Panc1 (cell line): ENCODE data around the gene GRIN3B. TPM values are rescaled to one million over a fixed set of nuclear protein-coding genes. Genes with fewer than 3 reads are reported as not detected.

ENCODE experiments used
- ATAC-seq: fragments of 200-7000 bp; cut with Tn5 transposase; 2 replicates; pipeline ENCODE4 v1.9.1; 2020; ENCODE audit warnings: mild to moderate bottlenecking, moderate library complexity
- BruUV-seq: library from RNA; stranded (reverse); fragments of 400-500 nt; replicated peaks from 2 replicates; lab custom pipeline; 2021; lab: Mats Ljungman, UMichigan
- CTCF ChIA-PET: fragments of 300-600 bp; sonication (Branson Sonifier 250); formaldehyde crosslinking; loops from one replicate; lab custom pipeline; 2022; ENCODE audit warnings: antibody characterized with exemption; lab: Charles Lee
- POLR2A ChIA-PET: fragments of 300-600 bp; sonication (Branson Sonifier 250); formaldehyde crosslinking; loops from one replicate; lab custom pipeline; 2022; ENCODE audit warnings: antibody characterized with exemption; lab: Charles Lee
- DNase-seq: peaks from one replicate; pipeline ENCODE4 v3.0.0-alpha.2; 2010; ENCODE audit warnings: low read depth, low spot score
- H3K27ac ChIP-seq: 2 replicates; pipeline ENCODE4 v1.5.1; 2011; ENCODE audit warnings: mild to moderate bottlenecking, low read length, inconsistent platforms
- H3K27me3 ChIP-seq: fragments of 200-500 bp; sonication (Bioruptor generic); 2 replicates; pipeline ENCODE4 v1.6.0; 2014; ENCODE audit warnings: low read length, inconsistent platforms; ENCODE audit not compliant: control insufficient read depth, insufficient read depth
- H3K36me3 ChIP-seq: fragments of 200-500 bp; sonication (Bioruptor generic); 2 replicates; pipeline ENCODE4 v1.5.1; 2014; ENCODE audit warnings: inconsistent platforms, mild to moderate bottlenecking, low read length, moderate library complexity; ENCODE audit not compliant: control insufficient read depth, insufficient read depth
- H3K4me1 ChIP-seq: 2 replicates; pipeline ENCODE4 v1.5.1; 2011; ENCODE audit warnings: inconsistent platforms, mild to moderate bottlenecking, low read length, moderate library complexity; ENCODE audit not compliant: control insufficient read depth, insufficient read depth
- H3K4me3 ChIP-seq, 2 experiments: 2 replicates each; pipeline ENCODE4 v1.5.1; 2011 to 2012; ENCODE audit warnings: low read depth in 2 of 2, low read length in 2 of 2, mild to moderate bottlenecking in 2 of 2, inconsistent platforms in 1 of 2, moderate library complexity in 1 of 2
- H3K9me3 ChIP-seq: fragments of 200-500 bp; sonication (Bioruptor generic); 2 replicates; pipeline ENCODE4 v1.5.1; 2014; ENCODE audit warnings: low read depth, mild to moderate bottlenecking, inconsistent platforms, low read length, moderate library complexity; ENCODE audit not compliant: control insufficient read depth, insufficient read depth
- POLR2AphosphoS5 ChIP-seq: IDR thresholded peaks from 2 replicates; pipeline ENCODE4 v1.6.1; 2012; ENCODE audit warnings: mild to moderate bottlenecking, low read depth, low read length, moderate library complexity
- SIN3A ChIP-seq: IDR thresholded peaks from 2 replicates; pipeline ENCODE4 v1.6.1; 2012; ENCODE audit warnings: low read depth, mild to moderate bottlenecking, low read length, moderate library complexity, borderline replicate concordance; ENCODE audit not compliant: insufficient read depth
- TCF7L2 ChIP-seq: IDR thresholded peaks from 2 replicates; pipeline ENCODE4 v1.6.1; 2011; ENCODE audit warnings: mild to moderate bottlenecking, low read depth, low read length, inconsistent platforms
- in situ Hi-C: cut with HindIII; loops from 2 replicates; pipeline ENCODE4 v1.10.0; 2016; ENCODE audit warnings: low sequenced_read_pairs, low pct_unique_long_range_greater_than_20kb
- intact Hi-C: fragments of 100-400 bp; cut with micrococcal nuclease; formaldehyde crosslinking; loops from one replicate; pipeline ENCODE4 v1.10.0; 2022; ENCODE audit not compliant: unreplicated experiment
- total RNA-seq: library from RNA; stranded (reverse); gene quantifications from one replicate; pipeline ENCODE4 v1.2.1, GENCODE V29; 2021; ENCODE audit not compliant: unreplicated experiment
- TF ChIP-seq, protein P1 (sequence below): fragments of 450-650 bp; IDR thresholded peaks from 2 replicates; pipeline ENCODE4 v1.5.1; 2017; ENCODE audit warnings: mild to moderate bottlenecking
- TF ChIP-seq, protein P2 (sequence below), 2 experiments: IDR thresholded peaks; 2 replicates each; pipeline ENCODE4 v1.6.1; 2011 to 2012; ENCODE audit warnings: low read depth in 2 of 2, control low read depth in 1 of 2, low read length in 1 of 2, mild to moderate bottlenecking in 1 of 2, moderate library complexity in 1 of 2; ENCODE audit not compliant: insufficient read depth in 1 of 2

Gene GRIN3B
- total RNA-seq, 1 experiment from 2014 or later: 4.6 TPM

DNA sequence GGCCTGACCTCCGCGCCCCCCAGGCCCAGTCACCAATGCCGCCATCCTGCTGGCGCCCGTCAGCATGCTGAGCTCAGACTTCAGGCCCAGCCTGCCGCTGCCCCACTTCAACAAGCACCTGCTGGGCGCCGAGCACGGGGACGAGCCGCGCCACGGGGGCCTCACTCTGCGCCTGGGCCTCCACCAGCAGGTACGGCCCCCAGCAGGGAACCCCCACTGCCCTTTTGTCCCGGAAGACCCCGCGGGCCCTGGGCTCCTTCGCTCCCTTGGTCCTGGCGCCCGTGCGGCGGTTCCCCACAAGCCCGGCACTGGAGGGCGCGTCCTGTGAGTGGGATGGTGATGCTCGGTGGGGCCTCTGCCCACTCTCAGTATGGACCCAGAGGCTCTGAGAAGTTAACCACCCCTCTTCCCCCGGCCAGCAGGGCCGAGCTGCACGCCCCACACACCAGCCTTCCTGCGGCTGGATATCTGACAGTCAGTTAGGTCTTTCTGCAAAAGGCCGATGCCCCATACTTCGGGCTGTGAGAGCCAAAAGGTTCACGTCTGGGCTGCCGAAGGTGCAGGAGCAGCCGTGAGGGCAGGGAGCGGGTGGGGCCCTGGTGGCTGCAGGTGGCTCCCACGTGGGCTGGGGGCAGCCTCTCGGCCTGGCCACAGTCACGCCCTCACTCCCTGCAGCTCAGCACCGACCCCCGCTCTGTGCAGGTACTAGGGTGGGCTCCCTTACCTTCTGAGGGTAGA is 8.1 kb upstream of the GRIN3B start:
- no peaks in the 10 kb centered on the region for H3K9me3 ChIP-seq
- no peaks in the 10 kb centered on the region for H3K27me3 ChIP-seq
- intact Hi-C loops: no loop called here
- CTCF ChIA-PET: no interaction called here
- no TSS peak for BruUV-seq
- in situ Hi-C loops: no loop called here
- H3K4me3 ChIP-seq: no peak overlapping the region
- peaks cover 8% of the 10 kb centered on the region for H3K4me1 ChIP-seq
- DNase-seq (no peak), ATAC-seq (no peak)
- no peaks in the 10 kb centered on the region for H3K36me3 ChIP-seq
- no peak for TF ChIP-seq SIN3A
- TF ChIP-seq, protein P1, sequence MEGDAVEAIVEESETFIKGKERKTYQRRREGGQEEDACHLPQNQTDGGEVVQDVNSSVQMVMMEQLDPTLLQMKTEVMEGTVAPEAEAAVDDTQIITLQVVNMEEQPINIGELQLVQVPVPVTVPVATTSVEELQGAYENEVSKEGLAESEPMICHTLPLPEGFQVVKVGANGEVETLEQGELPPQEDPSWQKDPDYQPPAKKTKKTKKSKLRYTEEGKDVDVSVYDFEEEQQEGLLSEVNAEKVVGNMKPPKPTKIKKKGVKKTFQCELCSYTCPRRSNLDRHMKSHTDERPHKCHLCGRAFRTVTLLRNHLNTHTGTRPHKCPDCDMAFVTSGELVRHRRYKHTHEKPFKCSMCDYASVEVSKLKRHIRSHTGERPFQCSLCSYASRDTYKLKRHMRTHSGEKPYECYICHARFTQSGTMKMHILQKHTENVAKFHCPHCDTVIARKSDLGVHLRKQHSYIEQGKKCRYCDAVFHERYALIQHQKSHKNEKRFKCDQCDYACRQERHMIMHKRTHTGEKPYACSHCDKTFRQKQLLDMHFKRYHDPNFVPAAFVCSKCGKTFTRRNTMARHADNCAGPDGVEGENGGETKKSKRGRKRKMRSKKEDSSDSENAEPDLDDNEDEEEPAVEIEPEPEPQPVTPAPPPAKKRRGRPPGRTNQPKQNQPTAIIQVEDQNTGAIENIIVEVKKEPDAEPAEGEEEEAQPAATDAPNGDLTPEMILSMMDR: no peak
- TF ChIP-seq, protein P2, sequence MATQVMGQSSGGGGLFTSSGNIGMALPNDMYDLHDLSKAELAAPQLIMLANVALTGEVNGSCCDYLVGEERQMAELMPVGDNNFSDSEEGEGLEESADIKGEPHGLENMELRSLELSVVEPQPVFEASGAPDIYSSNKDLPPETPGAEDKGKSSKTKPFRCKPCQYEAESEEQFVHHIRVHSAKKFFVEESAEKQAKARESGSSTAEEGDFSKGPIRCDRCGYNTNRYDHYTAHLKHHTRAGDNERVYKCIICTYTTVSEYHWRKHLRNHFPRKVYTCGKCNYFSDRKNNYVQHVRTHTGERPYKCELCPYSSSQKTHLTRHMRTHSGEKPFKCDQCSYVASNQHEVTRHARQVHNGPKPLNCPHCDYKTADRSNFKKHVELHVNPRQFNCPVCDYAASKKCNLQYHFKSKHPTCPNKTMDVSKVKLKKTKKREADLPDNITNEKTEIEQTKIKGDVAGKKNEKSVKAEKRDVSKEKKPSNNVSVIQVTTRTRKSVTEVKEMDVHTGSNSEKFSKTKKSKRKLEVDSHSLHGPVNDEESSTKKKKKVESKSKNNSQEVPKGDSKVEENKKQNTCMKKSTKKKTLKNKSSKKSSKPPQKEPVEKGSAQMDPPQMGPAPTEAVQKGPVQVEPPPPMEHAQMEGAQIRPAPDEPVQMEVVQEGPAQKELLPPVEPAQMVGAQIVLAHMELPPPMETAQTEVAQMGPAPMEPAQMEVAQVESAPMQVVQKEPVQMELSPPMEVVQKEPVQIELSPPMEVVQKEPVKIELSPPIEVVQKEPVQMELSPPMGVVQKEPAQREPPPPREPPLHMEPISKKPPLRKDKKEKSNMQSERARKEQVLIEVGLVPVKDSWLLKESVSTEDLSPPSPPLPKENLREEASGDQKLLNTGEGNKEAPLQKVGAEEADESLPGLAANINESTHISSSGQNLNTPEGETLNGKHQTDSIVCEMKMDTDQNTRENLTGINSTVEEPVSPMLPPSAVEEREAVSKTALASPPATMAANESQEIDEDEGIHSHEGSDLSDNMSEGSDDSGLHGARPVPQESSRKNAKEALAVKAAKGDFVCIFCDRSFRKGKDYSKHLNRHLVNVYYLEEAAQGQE (IDR thresholded peaks at IDR 0.05; ENCODE audit: insufficient read depth in 1 of 2, low read depth in 2 of 2, low read length in 1 of 2): no peak
- TF ChIP-seq POLR2AphosphoS5: no peak
- TF ChIP-seq TCF7L2: no peak
- POLR2A ChIA-PET: no interaction called here
- H3K27ac ChIP-seq: no peak overlapping the region

DNA sequence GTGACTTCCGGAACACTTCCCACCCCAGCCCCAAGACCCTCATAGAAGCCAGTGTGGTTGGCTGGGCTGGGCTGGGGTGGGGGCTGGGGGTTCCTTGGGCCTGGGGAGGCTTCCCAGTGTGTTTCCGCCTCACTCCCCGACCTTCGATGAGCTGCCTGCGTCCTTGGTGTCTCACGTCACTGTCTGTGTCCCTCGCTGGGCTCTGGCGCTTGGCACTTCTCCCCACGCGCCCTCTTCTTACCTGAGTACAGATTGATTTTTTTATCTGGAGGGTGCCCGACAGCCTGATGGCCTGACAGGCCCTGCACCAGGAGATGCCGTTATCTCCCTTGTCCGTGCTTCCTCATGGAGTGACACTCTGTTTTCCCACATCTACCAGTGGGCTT is 7.6 kb upstream of the GRIN3B start:
- intact Hi-C loops: no loop called here

More for the DNA sequence above, 7.6 kb upstream of the GRIN3B start:
- Histone ChIP-seq H3K9me3 (no peaks in the 10 kb centered on the region), H3K4me1 (peaks cover 8% of the 10 kb centered on the region), H3K27me3 (no peaks in the 10 kb centered on the region), H3K36me3 (no peaks in the 10 kb centered on the region), H3K4me3 (no peak overlapping the region), H3K27ac (no peak overlapping the region)
- no TSS peak for BruUV-seq
- TF ChIP-seq TCF7L2 (no peak), POLR2AphosphoS5 (no peak), SIN3A (no peak)
- TF ChIP-seq, protein P1: no peak
- ATAC-seq (no peak), DNase-seq (no peak)
- ChIA-PET POLR2A (no interaction called here), CTCF (no interaction called here)
- in situ Hi-C loops: no loop called here
